WERI-Rb-1 (cell line): ENCODE measurements around the gene WDPCP.
"Not testable (repeated sequence)": the region's sequence is repeated elsewhere in the genome, so short reads cannot be mapped to it uniquely, and the experiment has no call there.

Experiments used
- DNase-seq: peaks from one replicate; pipeline ENCODE4 v3.0.0-alpha.2; 2020
- H3K27ac ChIP-seq: fragments of 250-450 bp; sonication (Bioruptor Pico); 2 replicates; pipeline ENCODE4 v1.5.1; 2020; ENCODE audit warnings: mild to moderate bottlenecking, moderate library complexity
- H3K27me3 ChIP-seq: fragments of 250-450 bp; sonication (Bioruptor Pico); 2 replicates; pipeline ENCODE4 v1.5.1; 2021; ENCODE audit warnings: mild to moderate bottlenecking, low read depth, moderate library complexity; ENCODE audit not compliant: insufficient read depth, severe bottlenecking
- H3K36me3 ChIP-seq: fragments of 250-450 bp; sonication (Bioruptor Pico); 2 replicates; pipeline ENCODE4 v1.5.1; 2020; ENCODE audit warnings: mild to moderate bottlenecking, moderate library complexity
- H3K4me3 ChIP-seq: 2 replicates; pipeline ENCODE4 v1.5.1; 2011; ENCODE audit warnings: low read depth, mild to moderate bottlenecking, control low read depth, low read length
- H3K9me3 ChIP-seq: fragments of 250-450 bp; sonication (Bioruptor Pico); 2 replicates; pipeline ENCODE4 v1.5.1; 2021; ENCODE audit warnings: mild to moderate bottlenecking, moderate library complexity; ENCODE audit not compliant: severe bottlenecking
- TF ChIP-seq, protein P1 (sequence below): IDR thresholded peaks from 2 replicates; pipeline ENCODE4 v1.5.1; 2011; ENCODE audit warnings: low read depth, mild to moderate bottlenecking, control low read depth, inconsistent platforms, low read length

WDPCP gene

GRCh38 chr2:63572001-63572400, 16.3 kb downstream of the WDPCP start:
- Histone ChIP-seq H3K27me3 (no peaks in the 10 kb centered on the region), H3K9me3 (no peaks in the 10 kb centered on the region)
- TF ChIP-seq, protein P1, sequence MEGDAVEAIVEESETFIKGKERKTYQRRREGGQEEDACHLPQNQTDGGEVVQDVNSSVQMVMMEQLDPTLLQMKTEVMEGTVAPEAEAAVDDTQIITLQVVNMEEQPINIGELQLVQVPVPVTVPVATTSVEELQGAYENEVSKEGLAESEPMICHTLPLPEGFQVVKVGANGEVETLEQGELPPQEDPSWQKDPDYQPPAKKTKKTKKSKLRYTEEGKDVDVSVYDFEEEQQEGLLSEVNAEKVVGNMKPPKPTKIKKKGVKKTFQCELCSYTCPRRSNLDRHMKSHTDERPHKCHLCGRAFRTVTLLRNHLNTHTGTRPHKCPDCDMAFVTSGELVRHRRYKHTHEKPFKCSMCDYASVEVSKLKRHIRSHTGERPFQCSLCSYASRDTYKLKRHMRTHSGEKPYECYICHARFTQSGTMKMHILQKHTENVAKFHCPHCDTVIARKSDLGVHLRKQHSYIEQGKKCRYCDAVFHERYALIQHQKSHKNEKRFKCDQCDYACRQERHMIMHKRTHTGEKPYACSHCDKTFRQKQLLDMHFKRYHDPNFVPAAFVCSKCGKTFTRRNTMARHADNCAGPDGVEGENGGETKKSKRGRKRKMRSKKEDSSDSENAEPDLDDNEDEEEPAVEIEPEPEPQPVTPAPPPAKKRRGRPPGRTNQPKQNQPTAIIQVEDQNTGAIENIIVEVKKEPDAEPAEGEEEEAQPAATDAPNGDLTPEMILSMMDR = no peak

DNA sequence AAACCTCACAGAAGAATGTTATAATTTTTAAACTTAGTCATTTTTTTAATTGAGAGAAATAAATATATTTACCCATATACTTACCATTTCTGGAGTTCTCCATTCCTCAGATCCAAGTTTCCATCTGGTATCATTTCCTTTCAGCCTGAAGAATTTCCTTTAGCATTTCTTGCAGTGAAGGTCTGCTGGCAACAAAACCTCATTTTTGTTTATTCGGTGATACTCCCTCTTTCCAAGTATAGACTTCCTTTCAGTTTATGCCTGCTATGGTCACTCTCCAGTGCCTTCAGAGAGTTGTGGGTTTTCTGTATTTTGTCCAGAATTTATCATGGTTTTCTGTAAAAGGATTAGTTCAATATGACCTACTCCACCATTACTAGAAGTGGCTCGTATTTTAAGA, 17.0 kb downstream of the WDPCP start:
- Histone ChIP-seq H3K27ac (no peak overlapping the region), H3K36me3 (no peaks in the 10 kb centered on the region), H3K4me3 (no peak overlapping the region), H3K27me3 (no peaks in the 10 kb centered on the region), H3K9me3 (no peaks in the 10 kb centered on the region)
- TF ChIP-seq, protein P1 = no peak
- no peak for DNase-seq

More at GRCh38 chr2:63572001-63572400, 16.3 kb downstream of the WDPCP start:
- H3K27ac ChIP-seq = no peak overlapping the region
- no peaks in the 10 kb centered on the region for H3K36me3 ChIP-seq
- DNase-seq = no peak
- H3K4me3 ChIP-seq = no peak overlapping the region

DNA sequence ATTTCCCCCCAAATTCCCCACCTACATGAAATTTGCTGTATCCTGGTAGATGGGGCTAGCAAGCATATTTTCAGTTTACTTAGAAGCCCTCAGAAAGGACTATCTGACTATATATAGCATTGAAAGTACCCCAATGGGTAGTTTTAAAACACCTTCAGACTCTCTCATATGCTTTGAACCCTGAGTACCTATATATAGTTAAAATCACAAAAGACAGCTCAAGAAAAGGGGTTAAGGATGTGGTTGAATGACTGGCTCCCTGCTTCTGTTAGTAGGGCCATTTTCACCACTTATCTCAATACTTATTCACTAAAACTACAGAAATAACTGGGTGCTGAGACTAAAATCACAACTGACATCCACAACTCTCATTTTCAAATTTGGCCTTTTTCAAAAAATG, 18.5 kb downstream of the WDPCP start:
- no peaks in the 10 kb centered on the region for H3K27me3 ChIP-seq
- DNase-seq = no peak
- H3K4me3 ChIP-seq = no peak overlapping the region
- no peaks in the 10 kb centered on the region for H3K36me3 ChIP-seq
- no peaks in the 10 kb centered on the region for H3K9me3 ChIP-seq
- TF ChIP-seq, protein P1 = no peak
- no peak overlapping the region for H3K27ac ChIP-seq

- DNase-seq = no peak
- no peaks in the 10 kb centered on the region for H3K36me3 ChIP-seq
- H3K4me3 ChIP-seq = no peak overlapping the region
- no peak overlapping the region for H3K27ac ChIP-seq
- TF ChIP-seq, protein P1 = no peak
- no peaks in the 10 kb centered on the region for H3K27me3 ChIP-seq
- peaks cover 6% of the 10 kb centered on the region for H3K9me3 ChIP-seq
These were observed 25.5 kb downstream of the WDPCP start for GRCh38 chr2:63562751-63563150.

DNA sequence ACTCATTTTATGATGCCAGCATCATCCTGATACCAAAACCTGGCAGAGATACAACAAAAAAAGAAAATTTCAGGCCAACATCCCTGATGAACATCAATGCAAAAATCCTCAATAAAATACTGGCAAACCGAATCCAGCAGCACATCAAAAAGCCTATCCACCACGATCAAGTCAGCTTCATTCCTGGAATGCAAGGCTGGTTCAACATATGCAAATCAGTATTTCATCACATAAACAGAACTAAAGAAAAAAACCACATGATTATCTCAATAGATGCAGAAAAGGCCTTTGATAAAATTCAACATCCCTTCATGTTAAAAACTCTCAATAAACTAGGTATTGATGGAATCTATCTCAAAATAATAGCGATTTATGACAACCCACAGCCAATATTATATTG, 29.4 kb downstream of the WDPCP start:
- not testable (repeated sequence) for H3K27me3 ChIP-seq, H3K27ac ChIP-seq, H3K9me3 ChIP-seq, H3K36me3 ChIP-seq, DNase-seq, H3K4me3 ChIP-seq

- H3K27me3 ChIP-seq, H3K4me3 ChIP-seq, H3K36me3 ChIP-seq, DNase-seq, H3K27ac ChIP-seq, H3K9me3 ChIP-seq: not testable (repeated sequence)
These were observed 30.5 kb downstream of the WDPCP start for GRCh38 chr2:63557819-63558218.

- H3K9me3 ChIP-seq = peaks cover 6% of the 10 kb centered on the region
- H3K27me3 ChIP-seq = no peaks in the 10 kb centered on the region
- DNase-seq = no peak
- H3K36me3 ChIP-seq = no peaks in the 10 kb centered on the region
- no peak overlapping the region for H3K4me3 ChIP-seq
- no peak overlapping the region for H3K27ac ChIP-seq
- TF ChIP-seq, protein P1 = no peak
These were observed 32.3 kb downstream of the WDPCP start for GRCh38 chr2:63555931-63556330.
